Adrenal gland (tissue), 12 donors: ENCODE measurements around the gene RPH3AL. TPM values are rescaled to one million over a fixed set of nuclear protein-coding genes. Genes with fewer than 3 reads are reported as not detected.

Experiments used
- DNase-seq, 7 donors: peaks; one replicate each; pipeline ENCODE4 v3.0.0-alpha.2; 2019 to 2020
- H3K27ac ChIP-seq, 5 donors: fragments of 200-600 bp; sonication (generic) in 4 of 5; 1 replicate in 3 of 5; 2 replicates in 2 of 5; pipeline versions ENCODE4 v1.5.1 to v1.8.0; 2016 to 2020; ENCODE audit warnings: mild to moderate bottlenecking in 1 of 5
- H3K27me3 ChIP-seq: fragments of 200-600 bp; 2 replicates; pipeline ENCODE4 v1.8.0; 2021
- H3K36me3 ChIP-seq, 2 donors: fragments of 200-600 bp; replicated peaks in 1 of 2; 1 replicate in 1 of 2; 2 replicates in 1 of 2; pipeline versions ENCODE4 v1.5.1 to v1.8.0; 2018 to 2022
- H3K4me1 ChIP-seq, 2 donors: fragments of 200-600 bp; replicated peaks in 1 of 2; 1 replicate in 1 of 2; 2 replicates in 1 of 2; pipeline versions ENCODE4 v1.5.1 to v1.8.0; 2018 to 2021
- H3K4me3 ChIP-seq, 4 donors: fragments of 200-600 bp; sonication (generic) in 3 of 4; one replicate each; pipeline ENCODE4 v1.5.1; 2016 to 2018
- H3K9me3 ChIP-seq, 3 donors: fragments of 200-600 bp; sonication (generic) in 1 of 3; replicated peaks in 1 of 3; 1 replicate in 2 of 3; 2 replicates in 1 of 3; pipeline versions ENCODE4 v1.5.1 to v1.8.0; 2016 to 2021
- CTCF ChIP-seq, 6 experiments: fragments of 450-650 bp in 4 of 6; fragments of 200-600 bp in 2 of 6; sonication (generic) in 1 of 6; IDR thresholded peaks; 1 replicate in 5 of 6; 2 replicates in 1 of 6; pipeline versions ENCODE4 v1.5.1 to v1.8.0; 2016 to 2021; ENCODE audit warnings: antibody characterized with exemption in 6 of 6, mild to moderate bottlenecking in 2 of 6, moderate library complexity in 1 of 6
- POLR2A ChIP-seq, 2 donors: fragments of 450-650 bp; IDR thresholded peaks; one replicate each; pipeline ENCODE4 v1.6.1; 2017; ENCODE audit warnings: antibody characterized with exemption in 2 of 2, mild to moderate bottlenecking in 2 of 2, moderate library complexity in 1 of 2
- WGBS, 4 donors: extraction: QIAGEN DNeasy Blood & Tissue Kit in 2 of 4; methylation state at CpG; one replicate each; pipeline versions ENCODE4 v1.1.5 to v1.1.7; 2013 to 2017; 5-methylcytosine and 5-hydroxymethylcytosine counted together
- intact Hi-C, 2 donors: fragments of 100-400 bp; cut with DNase I; formaldehyde crosslinking; loops; one replicate each; pipeline versions ENCODE4 v1.14.1 to v1.15.0; 2022 to 2023
- polyA plus RNA-seq, 3 donors: library from polyadenylated mRNA; stranded (reverse); fragments of 200-250 nt in 2 of 3; fragments of 350-450 nt in 1 of 3; fragmentation: Illumina TruSeq in 1 of 3; extraction: RNeasy Lipid Tissue Mini Kit (QIAGEN cat#74804) in 1 of 3; gene quantifications; one replicate each; pipeline ENCODE4 v1.2.3, GENCODE V29; 2013 to 2014
- total RNA-seq, 9 donors: library from RNA; depleted of rRNA in 4 of 9; stranded (reverse); fragments of >200 nt in 4 of 9; fragments of 120-200 nt in 1 of 9; fragmentation: NEBNext Ultra II Directional in 1 of 9; extraction: Animal tissue kit (Norgen Biotek cat#: 25700) in 1 of 9; gene quantifications; one replicate each; pipeline versions ENCODE4 v1.1.0 to v1.2.4, GENCODE V29; 2013 to 2023
- donor health status: healthy with polysubstance abuse.
- donor health status: Bipolar disorder and iron deficiency.
- donor health status: DM: yes; HTN: yes; CAD: no.
- donor health status: DM: no; HTN: no; CAD: no.
- donor health status: DM: no; HTN: no; CAD: no.
- donor health status: DM: yes; HTN: yes; CAD: no.

RPH3AL gene
- total and polyA plus RNA-seq, 12 donors, result 7.7 to 79.2 (median 33.7) TPM

GRCh38 chr17:177762-178161 is 174.8 kb downstream of the RPH3AL start:
- Histone ChIP-seq H3K9me3 (no peaks in the 10 kb centered on the region), H3K4me1 (peaks cover 0 to 8% of the 10 kb centered on the region in 2 donors), H3K27me3 (peaks cover 13% of the 10 kb centered on the region), H3K4me3 (no peak overlapping the region), H3K27ac (peak overlapping the region in 1 of 5 donors; percentile 78), H3K36me3 (no peaks in the 10 kb centered on the region)
- TF ChIP-seq CTCF (IDR thresholded peaks at IDR 0.05) (no peak), POLR2A (IDR thresholded peaks at IDR 0.05) (no peak)
- 84 to 94% (median 87%) methylated on average over 3 to 6 of the region's 6 CpGs for WGBS, 4 donors
- intact Hi-C loops, result no loop called here
- DNase-seq, result no peak

- peaks cover 13% of the 10 kb centered on the region for H3K27me3 ChIP-seq
- WGBS, 4 donors, result 72 to 94% (median 84%) methylated on average over 3 of the region's 3 CpGs
Measured at GRCh38 chr17:177155-177554, 175.5 kb downstream of the RPH3AL start.

GRCh38 chr17:173166-173911 is 179.3 kb downstream of the RPH3AL start:
- Histone ChIP-seq H3K36me3 (no peaks in the 10 kb centered on the region), H3K27me3 (no peaks in the 10 kb centered on the region), H3K27ac (no peak overlapping the region), H3K4me3 (no peak overlapping the region), H3K4me1 (no peaks in the 10 kb centered on the region), H3K9me3 (no peaks in the 10 kb centered on the region)
- TF ChIP-seq POLR2A (IDR thresholded peaks at IDR 0.05) (no peak), CTCF (IDR thresholded peaks at IDR 0.05) (no peak)
- no peak for DNase-seq
- intact Hi-C loops, result no loop called here
- 80 to 85% (median 83%) methylated on average over 9 to 10 of the region's 10 CpGs for WGBS, 4 donors

More at GRCh38 chr17:177155-177554, 175.5 kb downstream of the RPH3AL start:
- Histone ChIP-seq H3K27ac (peak overlapping the region in 1 of 5 donors; percentile 78), H3K9me3 (no peaks in the 10 kb centered on the region), H3K36me3 (no peaks in the 10 kb centered on the region), H3K4me3 (no peak overlapping the region), H3K4me1 (peaks cover 0 to 8% of the 10 kb centered on the region in 2 donors)
- TF ChIP-seq CTCF (IDR thresholded peaks at IDR 0.05) (no peak), POLR2A (IDR thresholded peaks at IDR 0.05) (no peak)
- intact Hi-C loops, result no loop called here
- DNase-seq, result no peak

GRCh38 chr17:172401-172800 is 180.2 kb downstream of the RPH3AL start:
- H3K9me3 ChIP-seq, result no peaks in the 10 kb centered on the region
- no peak for DNase-seq
- no peaks in the 10 kb centered on the region for H3K36me3 ChIP-seq
- no peaks in the 10 kb centered on the region for H3K27me3 ChIP-seq
- no peak overlapping the region for H3K4me3 ChIP-seq
- 57 to 86% (median 84%) methylated on average over 2 to 11 of the region's 11 CpGs for WGBS, 4 donors
- intact Hi-C loops, result no loop called here
- H3K4me1 ChIP-seq, result no peaks in the 10 kb centered on the region
- TF ChIP-seq CTCF (IDR thresholded peaks at IDR 0.05), result no peak
- TF ChIP-seq POLR2A (IDR thresholded peaks at IDR 0.05), result no peak
- H3K27ac ChIP-seq, result no peak overlapping the region
